HG02588 (cell line): Measurements from ENCODE around the gene NOS1.
"Not testable (repeated sequence)": the region's sequence is repeated elsewhere in the genome, so short reads cannot be mapped to it uniquely, and the experiment has no call there.

Experiments used
- ATAC-seq: cut with Tn5 transposase; IDR thresholded peaks from one replicate; pipeline ENCODE4 v1.9.1; 2021; ENCODE audit warnings: mild to moderate bottlenecking, moderate library complexity; ENCODE audit not compliant: unreplicated experiment

The NOS1 gene

DNA sequence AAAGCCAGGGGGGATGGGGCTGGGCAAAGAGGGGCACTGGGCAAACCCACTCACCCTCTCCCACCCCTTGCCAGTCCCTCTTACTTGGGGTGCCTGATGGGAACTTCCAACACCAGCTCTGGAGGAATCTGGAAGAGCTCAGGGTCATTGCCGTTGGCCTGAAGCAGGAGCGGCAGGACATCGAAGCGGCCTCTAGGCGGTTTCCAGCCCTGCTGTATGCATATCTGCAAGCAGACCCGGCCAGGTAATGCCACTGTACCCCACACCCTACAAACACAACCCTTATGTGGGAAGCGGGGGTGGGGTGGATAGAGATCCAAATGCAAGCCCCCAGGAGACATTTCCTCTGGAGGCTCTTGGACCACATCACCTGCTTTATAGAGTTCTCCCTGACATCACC, 83.6 kb downstream of the NOS1 start:
- ATAC-seq: no peak

DNA sequence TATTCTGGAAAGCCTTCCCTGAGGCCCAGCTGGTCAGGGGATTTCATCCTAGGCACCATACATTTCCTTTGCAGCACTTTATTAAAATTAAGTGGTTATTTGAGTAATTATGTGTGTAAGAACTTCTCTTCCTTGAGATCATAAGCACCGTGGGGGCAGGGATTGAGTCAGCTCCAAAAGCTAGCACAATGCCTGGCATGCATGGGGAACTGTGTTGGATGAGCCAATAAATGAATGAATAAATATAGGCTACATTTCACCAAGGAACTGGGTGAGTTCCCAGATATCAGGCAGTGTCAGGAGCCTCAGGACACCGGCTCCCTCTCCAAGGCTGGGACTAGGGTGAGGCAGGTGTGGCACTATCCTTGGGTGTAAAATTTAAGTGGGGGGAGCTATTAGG, 88.3 kb downstream of the NOS1 start:
- ATAC-seq: no peak

DNA sequence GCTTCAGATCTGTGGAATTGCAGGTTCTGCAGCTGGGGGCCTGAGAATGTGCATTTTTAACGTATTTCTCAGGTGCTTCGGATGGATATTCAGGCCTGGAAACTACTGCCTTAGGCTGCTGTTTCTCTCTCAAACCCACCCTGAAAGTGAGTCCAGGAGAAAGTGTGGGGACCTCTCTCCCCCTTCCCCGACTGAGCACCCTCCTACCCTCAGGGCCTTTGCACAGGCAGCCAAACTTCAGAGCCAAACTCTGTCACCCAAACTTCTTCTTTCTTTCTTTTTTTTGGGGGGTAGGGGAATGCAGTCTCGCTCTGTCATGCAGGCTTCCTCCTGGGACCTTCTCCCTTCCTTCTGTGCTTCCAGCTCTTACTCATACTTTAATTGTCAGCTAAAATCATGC, 88.7 kb downstream of the NOS1 start:
- ATAC-seq: no peak

DNA sequence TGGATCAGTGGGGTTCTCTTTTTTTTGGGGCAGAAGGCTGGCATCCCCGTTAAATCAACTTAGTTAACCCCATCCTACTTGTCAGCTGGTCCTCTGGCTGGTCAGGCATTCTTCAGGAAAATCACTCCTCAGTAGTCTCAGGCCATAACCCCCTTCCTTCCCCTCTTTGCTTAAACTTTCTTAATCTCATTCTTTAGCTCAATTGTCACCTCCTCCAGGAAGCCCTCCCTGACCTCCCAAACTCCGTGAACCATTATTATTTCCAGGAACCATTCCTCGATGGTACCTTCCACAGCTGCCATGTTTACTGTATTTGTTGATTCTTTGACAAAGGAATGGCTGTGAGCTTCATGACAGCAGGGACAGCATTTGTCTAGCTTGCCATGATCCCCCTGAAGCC, 98.7 kb downstream of the NOS1 start:
- no peak for ATAC-seq

DNA sequence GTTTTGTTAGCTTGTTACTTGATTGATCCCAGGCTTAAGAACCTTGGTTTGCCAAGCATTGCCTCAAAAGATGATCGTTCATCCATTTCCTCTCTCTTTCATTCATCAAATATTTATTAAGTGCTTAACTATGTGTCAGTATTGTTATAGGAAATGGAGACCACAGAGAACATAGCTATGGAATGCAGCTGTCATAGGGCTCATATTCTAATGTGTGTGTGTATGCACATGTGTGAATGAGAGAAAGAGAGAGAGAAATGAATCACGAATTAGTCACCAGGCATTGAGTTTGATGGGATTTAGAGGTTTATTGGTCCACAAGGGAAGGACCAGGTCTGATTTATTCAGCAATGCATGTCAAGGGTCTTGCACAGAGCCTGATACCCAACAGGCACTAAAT, 100.2 kb downstream of the NOS1 start:
- no peak for ATAC-seq

DNA sequence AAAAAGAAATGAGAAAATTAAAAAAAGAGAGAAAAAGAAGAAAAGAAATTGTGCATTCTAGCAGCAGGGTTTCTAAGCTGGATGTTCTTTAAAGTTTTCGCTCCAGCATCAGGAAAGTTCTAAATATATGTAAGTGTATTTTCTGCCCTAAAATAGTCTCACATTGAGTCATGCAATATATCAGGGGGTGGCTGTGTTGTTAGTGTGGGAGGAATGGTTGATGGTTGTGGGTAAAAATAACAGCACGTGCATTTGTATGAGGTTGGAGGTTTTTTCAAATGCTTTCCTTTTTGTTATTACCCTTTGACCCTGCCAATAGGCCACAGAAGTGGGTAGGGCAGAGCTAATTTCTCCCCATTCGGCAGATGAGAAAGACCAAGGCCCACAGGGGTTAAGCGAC, 106.0 kb downstream of the NOS1 start:
- no peak for ATAC-seq

DNA sequence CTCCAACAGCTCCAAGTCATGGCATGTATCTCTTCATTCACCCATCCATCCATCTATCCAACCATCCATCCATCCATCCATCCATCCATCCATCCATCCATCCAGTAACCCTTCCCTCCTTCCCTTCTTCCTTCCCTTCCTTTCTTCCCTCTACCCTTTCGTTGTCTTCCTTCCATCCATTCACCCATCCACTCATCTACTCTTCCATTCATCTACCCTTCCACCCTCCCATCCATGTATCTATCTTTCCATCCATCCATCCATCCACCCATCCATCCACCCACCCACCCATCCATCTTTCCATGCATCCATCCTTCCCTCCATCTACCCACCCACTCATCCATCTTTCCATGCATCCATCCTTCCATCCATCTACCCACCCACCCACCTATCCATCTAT, 117.9 kb downstream of the NOS1 start:
- ATAC-seq: no peak

DNA sequence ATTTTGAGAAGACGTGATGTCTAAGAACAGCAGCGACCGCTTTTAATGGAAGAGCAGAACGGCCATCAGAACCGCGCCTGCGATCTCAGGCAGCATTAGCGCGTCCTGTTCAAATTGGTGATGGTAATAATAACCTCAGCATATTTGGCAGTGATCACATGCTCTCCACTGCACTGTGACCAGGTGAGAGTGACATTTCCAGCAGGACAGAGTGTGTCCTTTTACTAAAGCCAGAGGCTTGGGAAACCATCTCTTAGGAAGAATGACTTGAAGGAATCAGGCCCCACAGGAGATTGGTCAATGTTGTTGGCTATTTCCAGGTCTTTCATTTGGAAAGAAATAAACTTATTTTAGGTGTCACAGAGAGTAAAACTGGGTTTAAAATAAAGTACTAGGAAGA, 119.7 kb downstream of the NOS1 start:
- no peak for ATAC-seq

DNA sequence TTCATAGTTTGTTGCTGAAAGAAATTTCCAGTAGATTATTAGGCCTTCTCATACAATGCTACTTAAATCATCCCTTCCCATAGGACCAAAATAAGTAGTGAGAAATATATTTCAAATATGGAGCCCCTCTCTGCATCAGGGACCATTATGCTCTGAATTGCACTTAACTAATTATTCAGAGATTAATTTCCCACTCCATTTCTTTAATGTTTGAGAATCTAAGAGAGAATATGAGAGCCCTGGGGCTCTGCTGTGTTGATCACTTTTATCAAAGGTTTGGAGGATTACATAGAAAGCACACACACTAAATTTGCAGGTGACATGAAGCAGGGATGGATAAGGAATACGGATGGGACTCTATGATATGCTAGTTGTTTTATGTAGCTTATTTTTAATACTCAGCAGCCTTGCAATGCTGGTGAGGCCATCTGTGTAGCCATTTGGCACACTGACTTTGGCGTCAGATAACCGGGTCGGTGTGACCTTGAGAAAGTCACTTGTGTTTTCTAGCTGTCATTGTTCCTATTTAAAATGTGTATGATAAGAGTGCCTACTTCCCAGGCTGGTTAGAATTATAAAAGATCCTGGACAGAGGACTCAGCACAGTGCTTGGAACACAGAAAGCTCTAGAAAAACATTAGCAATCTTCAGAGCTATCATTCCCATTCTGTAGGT, 121.2 kb downstream of the NOS1 start:
- no peak for ATAC-seq

DNA sequence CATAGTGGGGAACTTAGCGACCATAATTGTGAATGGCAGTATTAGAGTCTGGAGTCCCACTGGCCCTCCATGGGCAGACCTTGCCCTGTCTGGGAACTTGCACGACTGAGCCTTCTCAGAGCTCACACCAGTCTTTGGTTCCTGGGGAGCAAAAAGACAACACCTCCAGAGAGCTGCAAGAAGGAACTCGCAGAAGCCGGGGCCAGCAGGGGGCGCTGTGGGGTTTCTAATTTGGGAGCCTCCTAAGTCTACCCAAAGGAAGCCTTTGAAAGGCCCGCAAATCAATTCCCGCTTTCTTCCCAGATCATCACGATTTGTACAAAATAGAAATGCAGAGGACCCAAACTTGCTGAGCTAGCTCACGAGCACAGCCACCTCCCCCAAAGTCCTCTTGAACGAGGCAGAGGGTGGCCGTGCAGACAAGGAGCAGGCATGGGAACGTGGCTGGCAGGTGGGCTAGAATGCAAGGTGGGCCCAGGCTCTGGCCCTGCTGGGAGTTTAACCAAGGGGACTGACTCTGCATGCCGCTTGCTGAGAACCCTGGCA, 124.9 kb downstream of the NOS1 start:
- no peak for ATAC-seq

DNA sequence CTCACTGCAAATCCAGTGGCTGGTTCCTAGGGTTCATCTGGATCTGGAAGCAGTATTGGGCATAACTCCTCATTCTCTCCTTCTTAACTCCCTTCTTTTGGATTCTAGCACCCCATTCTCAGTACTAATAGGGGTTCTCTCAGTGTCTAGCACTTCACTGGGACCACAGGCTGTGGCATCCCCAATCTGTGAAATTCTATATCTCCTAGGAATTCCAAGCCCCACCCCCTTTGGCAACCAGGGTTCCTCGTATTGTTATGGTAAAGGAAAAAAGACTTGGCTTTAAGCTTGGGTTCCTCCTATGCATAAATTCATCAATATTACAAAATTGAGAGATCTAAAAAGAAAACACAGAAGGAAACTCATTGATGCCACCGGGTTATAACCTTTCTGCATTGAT, 126.2 kb downstream of the NOS1 start:
- ATAC-seq: no peak

DNA sequence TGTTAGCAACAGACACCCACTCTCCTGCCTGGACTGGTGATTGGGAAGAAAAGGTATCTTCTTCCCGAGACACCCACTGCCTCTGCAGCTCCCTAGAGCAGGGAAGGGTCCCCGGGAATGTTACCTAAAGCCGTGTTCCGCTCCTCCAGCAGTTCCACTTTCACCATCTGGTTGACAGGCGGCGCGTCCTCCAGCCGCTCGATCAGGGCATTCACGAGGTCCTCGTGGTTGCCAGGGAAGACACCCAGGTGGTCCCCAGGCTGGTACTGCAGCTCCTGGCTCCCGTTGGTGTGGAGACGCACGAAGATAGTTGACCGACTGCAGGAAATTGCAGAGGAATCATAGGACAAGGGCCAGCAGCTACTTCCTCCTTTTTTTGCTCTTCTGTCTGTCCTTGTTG, 127.0 kb downstream of the NOS1 start:
- ATAC-seq: no peak

DNA sequence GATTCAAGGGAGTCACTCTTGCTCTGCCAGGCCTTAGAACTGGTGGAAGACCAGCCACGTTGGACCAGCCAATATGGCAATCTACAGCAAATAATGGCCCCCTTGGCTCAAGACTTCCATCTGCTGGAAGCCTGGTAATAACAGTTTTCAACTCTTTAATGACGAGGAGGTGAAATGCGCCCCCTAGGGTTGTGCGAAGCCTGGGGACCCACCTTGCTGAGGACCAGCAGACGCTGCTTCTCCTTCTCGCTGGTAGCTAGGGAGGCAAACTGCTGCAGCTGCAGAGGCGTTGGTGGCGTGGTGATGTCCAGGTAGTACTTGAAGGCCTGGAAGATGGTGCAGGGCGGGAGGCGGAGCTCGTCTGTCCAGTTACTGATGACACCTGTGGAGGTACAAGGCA, 129.7 kb downstream of the NOS1 start:
- ATAC-seq: no peak

DNA sequence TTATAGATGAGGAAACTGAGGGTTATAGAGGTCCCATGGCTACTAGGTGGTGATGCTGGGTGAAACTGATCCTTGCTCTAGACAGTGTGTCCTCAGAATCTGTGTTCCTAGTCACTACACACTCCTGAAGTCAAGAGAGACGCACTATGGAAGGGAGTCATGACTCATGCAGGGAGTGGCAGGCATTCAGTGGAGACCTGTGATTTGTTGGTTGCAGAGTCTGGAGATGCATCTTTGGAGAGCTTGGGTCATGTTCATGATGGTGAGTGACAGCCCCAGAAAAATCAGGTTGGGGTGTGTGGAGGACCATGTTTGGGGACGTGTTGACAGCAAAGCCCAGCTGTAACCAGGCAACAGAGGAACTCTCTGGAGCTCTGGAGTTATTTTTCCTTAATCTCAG, 133.2 kb downstream of the NOS1 start:
- no peak for ATAC-seq

DNA sequence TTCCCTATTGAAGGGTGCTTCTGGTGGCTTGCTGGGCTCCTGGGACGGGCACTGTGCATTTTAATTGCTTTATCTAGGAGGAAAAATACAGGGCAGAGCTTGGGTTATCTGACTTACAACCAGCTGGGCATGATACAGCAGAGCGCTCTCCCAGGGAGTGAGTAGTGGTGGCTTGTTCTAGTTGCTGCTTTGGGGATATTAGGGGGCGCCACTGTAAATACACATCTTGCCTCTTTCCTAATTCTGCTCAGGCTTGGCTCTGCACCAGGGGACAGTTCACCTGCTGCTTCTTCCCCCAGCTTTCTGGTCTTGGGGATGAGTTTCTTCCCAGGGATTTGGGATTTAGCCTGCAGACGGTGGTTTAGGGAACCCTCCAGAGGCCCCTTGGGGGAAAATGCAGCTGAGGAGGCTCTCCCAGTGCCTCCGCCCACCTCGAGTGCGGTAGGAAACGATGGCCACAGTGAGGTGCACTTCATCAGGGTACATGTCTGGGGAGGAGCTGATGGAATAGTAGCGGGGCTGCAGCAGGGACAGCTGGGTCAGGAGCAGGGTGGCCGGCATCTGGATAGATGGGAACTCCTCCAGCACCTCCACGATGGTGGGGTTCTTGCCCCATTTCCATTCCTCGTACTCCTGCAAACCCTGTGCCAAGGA, 134.3 kb downstream of the NOS1 start:
- ATAC-seq: no peak

DNA sequence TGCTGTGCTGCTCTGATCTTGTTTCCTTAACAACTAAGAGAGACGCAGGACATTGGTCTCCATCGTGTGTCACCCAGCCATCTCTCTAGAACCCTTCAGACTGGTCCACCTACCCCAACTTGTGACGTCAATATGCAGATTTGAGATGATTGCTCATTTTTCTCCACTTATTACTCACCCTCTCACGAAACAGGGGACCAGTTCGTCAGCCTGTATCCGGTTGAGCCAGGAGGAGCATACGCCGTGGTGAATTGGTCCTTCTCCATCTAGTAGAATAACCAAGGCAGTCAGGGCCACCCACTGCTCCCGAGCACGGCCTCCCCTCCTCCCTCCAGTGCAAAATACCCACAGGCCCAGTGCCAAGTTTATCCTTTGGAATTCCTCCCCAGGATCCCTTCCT, 134.9 kb downstream of the NOS1 start:
- ATAC-seq: no peak

DNA sequence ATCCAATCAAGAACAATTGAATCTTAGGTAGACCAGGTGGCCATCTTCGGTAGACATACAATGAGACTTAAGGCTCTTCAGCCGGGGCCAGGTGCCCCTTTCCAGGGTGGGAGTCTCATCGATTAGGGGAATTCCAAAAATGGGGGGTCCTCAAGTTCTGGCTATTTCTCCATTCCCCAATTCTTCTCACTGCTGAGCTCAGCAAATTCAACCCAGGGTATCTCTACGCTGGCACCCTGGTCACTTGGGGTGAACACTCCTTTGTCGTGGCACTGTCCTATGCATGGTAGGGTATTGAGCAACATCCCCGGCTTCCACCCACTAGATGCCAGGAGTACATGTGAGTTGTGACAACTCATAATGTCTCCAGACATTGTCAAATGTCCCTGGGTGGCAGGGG, 136.2 kb downstream of the NOS1 start:
- ATAC-seq: no peak

DNA sequence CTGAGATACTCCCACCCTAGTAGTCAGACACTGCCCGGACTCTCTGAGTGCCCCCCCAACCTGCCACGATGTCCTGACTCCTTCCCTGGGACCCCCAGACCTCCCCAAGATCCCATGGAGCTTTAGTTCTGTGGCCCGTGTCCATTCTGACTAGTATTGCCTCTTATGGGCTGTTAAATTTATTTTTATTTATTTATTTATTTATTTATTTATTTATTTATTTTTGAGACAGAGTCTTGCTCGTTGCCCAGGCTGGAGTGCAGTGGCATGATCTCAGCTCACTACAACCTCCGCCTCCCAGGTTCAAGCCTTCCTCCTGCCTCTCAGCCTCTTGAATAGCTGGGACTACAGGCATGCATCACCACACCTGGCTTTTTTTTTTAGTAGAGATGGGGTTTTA, 140.5 kb downstream of the NOS1 start:
- not testable (repeated sequence) for ATAC-seq

DNA sequence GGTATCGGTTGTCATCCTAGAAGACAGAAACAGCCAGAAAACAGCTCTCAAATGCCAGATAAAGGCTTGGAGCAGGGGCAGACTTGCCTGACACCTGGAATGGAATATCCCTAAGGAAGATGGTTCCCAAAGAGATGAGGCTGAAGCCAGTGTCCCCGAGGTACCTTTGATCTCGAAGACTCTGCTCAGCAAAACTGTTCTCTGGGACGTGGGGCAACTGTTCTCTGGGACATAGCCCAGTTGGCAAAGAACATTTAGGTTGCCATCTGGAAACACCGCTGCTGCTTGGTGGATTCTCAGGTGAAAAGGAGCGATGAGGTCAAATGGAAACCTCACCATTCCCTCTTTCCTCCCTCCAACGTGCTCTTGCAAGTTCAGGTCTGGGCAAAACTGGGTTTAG, 143.3 kb downstream of the NOS1 start:
- no peak for ATAC-seq

DNA sequence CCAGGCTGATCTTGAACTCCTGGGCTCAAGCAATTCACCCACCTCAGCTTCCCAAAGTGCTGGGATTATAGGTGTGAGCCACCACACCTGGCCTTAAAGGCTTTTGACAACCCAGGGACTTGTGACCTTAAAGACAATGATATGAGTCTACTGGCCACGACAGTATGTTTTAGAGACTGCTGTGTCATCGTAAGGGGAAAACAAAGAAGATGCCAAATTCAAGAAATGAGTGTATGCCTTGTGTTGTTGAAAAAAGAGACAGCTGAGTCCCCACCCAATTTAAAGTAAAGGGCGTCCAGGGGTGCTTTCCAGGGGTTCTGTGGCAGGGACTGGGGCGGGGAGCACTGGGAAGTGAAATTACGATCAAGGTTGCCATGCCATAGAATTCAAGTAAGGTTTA, 144.7 kb downstream of the NOS1 start:
- ATAC-seq: no peak

DNA sequence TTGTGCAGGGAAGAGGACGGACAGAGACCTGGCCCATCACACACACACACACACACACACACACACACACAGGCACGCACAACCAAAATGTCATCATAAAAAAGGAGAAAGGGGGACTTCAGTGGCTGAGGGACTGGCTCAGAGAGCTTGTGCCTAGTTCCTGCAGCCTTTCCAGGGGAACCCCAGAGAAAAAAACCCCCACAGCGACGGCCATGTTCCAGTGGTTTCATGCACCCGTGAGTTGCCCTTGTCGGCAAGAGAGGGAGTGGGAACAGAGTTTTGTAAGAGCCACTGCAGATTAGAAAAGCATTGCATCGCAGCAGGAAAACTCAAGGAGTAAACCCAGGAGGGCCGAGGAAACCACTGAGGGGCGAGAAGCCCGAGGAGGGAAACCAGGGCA, 146.6 kb downstream of the NOS1 start:
- no peak for ATAC-seq

DNA sequence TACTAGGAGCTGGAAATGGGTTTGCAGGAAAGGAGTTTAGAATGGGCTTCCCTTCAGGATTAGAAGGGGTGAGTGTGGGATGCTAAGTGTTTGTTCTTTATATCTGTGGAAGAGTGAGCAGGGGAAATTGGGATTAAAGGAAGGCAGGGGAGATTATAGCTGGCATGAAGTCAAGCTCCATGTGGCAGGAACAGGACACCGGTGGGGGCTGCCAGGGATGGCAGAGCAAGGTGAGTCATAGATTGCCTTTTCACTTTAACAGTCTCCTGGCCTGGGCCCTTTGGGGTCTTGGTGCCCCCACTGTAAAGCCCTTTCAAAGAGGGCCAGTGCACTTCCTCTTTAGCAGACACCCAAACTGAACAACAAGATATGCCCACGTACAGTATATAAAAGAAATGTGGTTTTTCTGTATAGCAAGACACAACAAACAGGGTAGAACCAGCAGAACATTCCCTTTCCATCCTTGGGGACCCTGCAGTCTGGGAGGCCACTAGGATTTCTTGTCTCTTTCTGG, 148.1 kb downstream of the NOS1 start:
- no peak for ATAC-seq
